ENCODE results near the gene APOBEC3A.
"Not testable (repeated sequence)": the region's sequence is repeated elsewhere in the genome, so short reads cannot be mapped to it uniquely, and the experiment has no call there.

APOBEC3A gene

GRCh38 chr22:38943882-38944281, 13.5 kb upstream of the APOBEC3A start:
- DNase-seq: no peak

GRCh38 chr22:38944653-38945052, 12.8 kb upstream of the APOBEC3A start:
- no peak for DNase-seq

- not testable (repeated sequence) for DNase-seq
These were observed 11.6 kb upstream of the APOBEC3A start for GRCh38 chr22:38945706-38946338.

GRCh38 chr22:38946771-38947170, 10.6 kb upstream of the APOBEC3A start:
- no peak for DNase-seq

GRCh38 chr22:38947321-38948140, 9.9 kb upstream of the APOBEC3A start:
- no peak for DNase-seq

- no peak for DNase-seq
These were observed 9.0 kb upstream of the APOBEC3A start for GRCh38 chr22:38948181-38948940.

- no peak for DNase-seq
These were observed 7.5 kb upstream of the APOBEC3A start for GRCh38 chr22:38949889-38950405.

- DNase-seq: no peak
These were observed 6.7 kb upstream of the APOBEC3A start for GRCh38 chr22:38950527-38951295.

- no peak for DNase-seq
These were observed 5.7 kb upstream of the APOBEC3A start for GRCh38 chr22:38951734-38952133.

- DNase-seq: no peak
These were observed 5.0 kb upstream of the APOBEC3A start for GRCh38 chr22:38952281-38952993.

- no peak for DNase-seq
These were observed 4.3 kb upstream of the APOBEC3A start for GRCh38 chr22:38953091-38953490.

GRCh38 chr22:38953577-38954413, 3.6 kb upstream of the APOBEC3A start:
- peak in 1 of 2 donors; percentile 44 for DNase-seq

GRCh38 chr22:38954414-38955043, 2.9 kb upstream of the APOBEC3A start:
- no peak for DNase-seq

GRCh38 chr22:38955250-38955905, 2.0 kb upstream of the APOBEC3A start:
- no peak for DNase-seq

- DNase-seq: no peak
These were observed 1.5 kb upstream of the APOBEC3A start for GRCh38 chr22:38955926-38956325.

GRCh38 chr22:38956551-38956950, 858 bp upstream of the APOBEC3A start:
- DNase-seq: no peak

GRCh38 chr22:38957808-38958650, 620 bp downstream of the APOBEC3A start:
- no peak for DNase-seq

- not testable (repeated sequence) for DNase-seq
These were observed 1.2 kb downstream of the APOBEC3A start for GRCh38 chr22:38958651-38958943.

- DNase-seq: no peak
These were observed 2.2 kb downstream of the APOBEC3A start for GRCh38 chr22:38959590-38959989.

All from bone marrow (tissue), 2 donors.